NCI-H128 (cell line): ENCODE data around the gene TMC1.
"Not testable (repeated sequence)": the region's sequence is repeated elsewhere in the genome, so short reads cannot be mapped to it uniquely, and the experiment has no call there.

Source experiments
- DNase-seq: peaks from one replicate; lab custom pipeline; 2025; ENCODE audit not compliant: unreplicated experiment; lab: John Stamatoyannopoulos, UW

Gene TMC1

GRCh38 chr9:72857624-72857996 lies 336.2 kb downstream of the TMC1 start:
- DNase-seq = no peak

GRCh38 chr9:72858089-72858912 lies 336.9 kb downstream of the TMC1 start:
- no peak for DNase-seq

- DNase-seq = not testable (repeated sequence)
Measured at GRCh38 chr9:72862788-72863187, 341.4 kb downstream of the TMC1 start.

GRCh38 chr9:72863456-72864094 lies 342.2 kb downstream of the TMC1 start:
- no peak for DNase-seq

- no peak for DNase-seq
Measured at GRCh38 chr9:72864327-72864726, 342.9 kb downstream of the TMC1 start.

GRCh38 chr9:72871685-72872084 lies 350.3 kb downstream of the TMC1 start:
- no peak for DNase-seq

GRCh38 chr9:72872718-72873117 lies 351.3 kb downstream of the TMC1 start:
- DNase-seq = no peak

- DNase-seq = no peak
Measured at GRCh38 chr9:72873456-72873855, 352.0 kb downstream of the TMC1 start.

- DNase-seq = no peak
Measured at GRCh38 chr9:72874344-72874743, 352.9 kb downstream of the TMC1 start.

- DNase-seq = no peak
Measured at GRCh38 chr9:72875221-72875620, 353.8 kb downstream of the TMC1 start.

GRCh38 chr9:72880821-72881220 lies 359.4 kb downstream of the TMC1 start:
- no peak for DNase-seq

- DNase-seq = no peak
Measured at GRCh38 chr9:72882117-72882775, 360.8 kb downstream of the TMC1 start.

GRCh38 chr9:72883875-72884274 lies 362.5 kb downstream of the TMC1 start:
- no peak for DNase-seq

GRCh38 chr9:72884508-72884907 lies 363.1 kb downstream of the TMC1 start:
- no peak for DNase-seq
